ENCODE results near the gene GPSM3.

GPSM3 gene

GRCh38 chr6:32170294-32170693 is 22.1 kb downstream of the GPSM3 start:
- DNase-seq = no peak

DNA sequence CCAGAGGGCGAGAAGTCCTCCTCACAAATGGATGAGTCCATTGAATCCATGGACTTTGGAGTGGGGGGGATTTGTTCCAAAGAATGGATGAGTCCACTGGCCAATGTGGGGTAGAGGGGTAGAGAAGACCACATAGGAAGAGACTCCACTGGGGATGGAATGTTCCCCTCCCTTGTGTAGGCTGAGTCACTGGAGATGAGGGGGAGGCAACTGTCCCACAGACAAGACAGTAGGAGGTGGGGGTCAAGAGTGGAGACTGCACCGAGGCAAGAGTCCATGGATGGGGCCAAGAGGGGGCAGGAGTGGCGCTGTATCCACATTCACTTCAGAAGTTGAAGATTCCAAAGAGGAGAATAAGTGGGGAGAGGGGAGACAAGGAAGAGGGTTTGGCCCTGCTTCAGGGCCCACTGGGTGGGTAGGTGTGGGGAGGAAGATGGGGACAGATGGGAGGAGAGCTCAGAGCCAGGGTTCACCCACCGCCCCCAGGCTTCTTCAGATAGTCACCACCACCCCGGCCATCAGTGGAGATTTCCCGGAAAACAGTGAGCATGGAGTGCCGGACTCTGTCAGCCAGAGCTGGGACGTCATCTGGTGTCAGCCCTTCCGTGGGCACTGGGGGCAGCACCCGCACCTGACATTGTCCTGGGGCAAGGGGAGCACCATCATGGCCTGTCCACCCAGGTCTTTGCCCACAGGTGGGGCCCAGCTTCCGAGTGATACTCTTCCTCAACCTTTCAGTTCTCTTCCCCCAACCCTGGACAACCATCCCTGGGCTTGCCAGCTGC is 23.4 kb downstream of the GPSM3 start:
- DNase-seq = no peak

GRCh38 chr6:32168350-32168749 is 24.1 kb downstream of the GPSM3 start:
- DNase-seq = no peak

DNA sequence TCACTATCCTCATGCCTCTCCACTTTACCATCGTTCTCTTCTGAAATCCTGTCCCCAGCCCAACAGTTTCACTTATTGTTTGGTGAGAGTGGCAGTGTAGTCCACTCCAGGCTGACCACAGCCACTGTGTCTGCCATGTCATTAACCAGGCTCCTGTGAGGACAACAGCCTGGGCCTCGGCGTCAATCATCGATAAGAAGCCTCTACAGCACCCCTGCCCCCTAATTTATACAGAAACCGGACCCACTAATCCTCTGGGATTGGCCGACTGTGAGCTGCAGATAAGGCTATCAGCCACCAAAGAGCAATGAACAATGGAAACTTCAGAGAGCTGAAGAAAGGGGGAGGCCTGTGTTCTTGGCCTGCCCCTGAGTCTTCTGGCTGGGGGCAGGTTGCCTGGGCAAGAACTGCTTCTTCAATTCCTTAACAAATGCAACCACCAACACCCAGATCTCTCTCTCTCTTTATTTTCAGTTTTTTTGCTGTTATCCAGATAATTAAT is 24.6 kb downstream of the GPSM3 start:
- no peak for DNase-seq

- no peak for DNase-seq
These were observed 25.2 kb downstream of the GPSM3 start for GRCh38 chr6:32167154-32167760.

- no peak for DNase-seq
These were observed 25.9 kb downstream of the GPSM3 start for GRCh38 chr6:32166411-32167061.

DNA sequence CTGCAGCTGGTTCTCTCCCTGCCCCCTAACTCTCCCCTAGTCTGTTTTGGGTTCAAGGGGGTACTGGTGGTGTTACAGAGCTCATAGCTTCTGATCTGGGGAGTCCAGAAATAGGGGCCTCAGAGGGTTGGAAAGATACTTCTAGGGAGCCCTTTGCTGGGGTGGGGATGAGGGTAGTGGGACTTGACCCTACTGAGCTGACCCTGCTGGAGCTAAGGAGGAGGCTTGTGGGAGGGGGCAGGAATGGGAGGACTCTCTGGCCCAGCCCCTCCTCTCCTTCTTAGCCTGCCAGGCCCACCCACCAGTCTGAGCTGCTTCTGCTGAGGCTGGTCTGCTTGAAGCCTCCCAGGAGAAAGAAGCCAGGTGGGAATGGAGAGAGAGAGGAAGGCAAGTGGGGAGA is 28.1 kb downstream of the GPSM3 start, which contains the start of gene EGFL8:
Gene EGFL8 (plus strand): TSS at position 301 of the 400 bp plus-strand sequence. CDS start 1,571 bp downstream, outside the sequence.
- no peak for DNase-seq

GRCh38 chr6:32163559-32164258 is 28.7 kb downstream of the GPSM3 start:
- no peak for DNase-seq

GRCh38 chr6:32158052-32158451 is 34.4 kb downstream of the GPSM3 start:
- no peak for DNase-seq

GRCh38 chr6:32156891-32157290 is 35.6 kb downstream of the GPSM3 start:
- no peak for DNase-seq

- DNase-seq = peak; percentile 18
These were observed 37.8 kb downstream of the GPSM3 start for GRCh38 chr6:32154514-32155161.

DNA sequence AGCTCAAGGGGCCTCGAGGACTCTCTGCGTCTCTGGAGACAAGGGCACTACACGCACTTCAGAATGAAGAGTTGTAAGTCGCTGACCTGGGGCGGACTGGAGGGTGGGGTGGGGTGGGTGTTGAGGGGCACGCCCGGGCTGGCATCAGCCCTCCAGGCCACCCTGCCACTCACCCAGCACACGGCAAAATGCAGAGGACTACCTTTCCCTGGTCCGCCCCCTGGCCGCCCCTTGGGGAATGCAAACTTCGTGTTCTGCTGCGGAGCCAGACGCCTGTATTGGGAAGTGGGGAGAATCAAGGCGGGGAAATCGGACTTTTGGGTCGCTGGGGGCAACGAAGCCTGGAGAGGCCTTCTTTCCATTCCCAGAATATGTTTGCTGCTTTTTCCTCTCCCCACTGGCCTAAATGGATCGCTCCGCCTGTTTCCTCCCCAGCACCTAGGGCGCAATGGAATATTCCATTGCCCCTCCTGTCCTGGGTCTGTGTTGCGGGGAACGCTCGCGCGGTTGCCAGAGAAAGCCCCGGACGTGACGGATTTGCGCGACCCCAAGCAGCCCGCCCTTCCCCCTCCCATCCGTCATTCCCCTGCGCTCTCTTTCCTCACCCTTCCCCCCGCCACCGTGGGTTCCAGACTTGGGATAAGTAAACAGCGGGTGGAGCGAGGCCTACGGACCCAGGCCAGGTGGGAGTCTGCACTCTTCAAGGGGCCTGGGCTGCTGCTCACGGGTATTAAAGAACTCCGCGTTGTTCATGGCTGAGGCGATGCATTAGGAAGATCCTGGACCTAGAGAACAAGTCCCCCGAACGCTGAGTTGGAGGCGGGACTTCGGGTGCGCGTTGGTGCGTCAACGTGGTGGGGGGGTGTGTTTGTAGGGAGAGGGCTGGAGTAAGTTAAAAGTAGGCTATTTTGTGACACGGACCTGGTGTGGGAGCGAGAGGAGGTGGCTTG is 38.6 kb downstream of the GPSM3 start, which contains the start of gene PPT2:
Gene PPT2 (plus strand): TSS at position 578 of the 950 bp plus-strand sequence. CDS start 454 bp downstream, outside the sequence.
- peak; percentile 75 for DNase-seq

- DNase-seq = no peak
These were observed 39.5 kb downstream of the GPSM3 start for GRCh38 chr6:32152769-32153563.

- DNase-seq = no peak
These were observed 40.3 kb downstream of the GPSM3 start, which contains the start of gene PRRT1 for GRCh38 chr6:32151863-32152768. Gene PRRT1 (minus strand): TSS chr6:32151939. CDS start chr6:32151827, 112 bp downstream.

- no peak for DNase-seq
These were observed 41.1 kb downstream of the GPSM3 start for GRCh38 chr6:32151181-32151862.

DNA sequence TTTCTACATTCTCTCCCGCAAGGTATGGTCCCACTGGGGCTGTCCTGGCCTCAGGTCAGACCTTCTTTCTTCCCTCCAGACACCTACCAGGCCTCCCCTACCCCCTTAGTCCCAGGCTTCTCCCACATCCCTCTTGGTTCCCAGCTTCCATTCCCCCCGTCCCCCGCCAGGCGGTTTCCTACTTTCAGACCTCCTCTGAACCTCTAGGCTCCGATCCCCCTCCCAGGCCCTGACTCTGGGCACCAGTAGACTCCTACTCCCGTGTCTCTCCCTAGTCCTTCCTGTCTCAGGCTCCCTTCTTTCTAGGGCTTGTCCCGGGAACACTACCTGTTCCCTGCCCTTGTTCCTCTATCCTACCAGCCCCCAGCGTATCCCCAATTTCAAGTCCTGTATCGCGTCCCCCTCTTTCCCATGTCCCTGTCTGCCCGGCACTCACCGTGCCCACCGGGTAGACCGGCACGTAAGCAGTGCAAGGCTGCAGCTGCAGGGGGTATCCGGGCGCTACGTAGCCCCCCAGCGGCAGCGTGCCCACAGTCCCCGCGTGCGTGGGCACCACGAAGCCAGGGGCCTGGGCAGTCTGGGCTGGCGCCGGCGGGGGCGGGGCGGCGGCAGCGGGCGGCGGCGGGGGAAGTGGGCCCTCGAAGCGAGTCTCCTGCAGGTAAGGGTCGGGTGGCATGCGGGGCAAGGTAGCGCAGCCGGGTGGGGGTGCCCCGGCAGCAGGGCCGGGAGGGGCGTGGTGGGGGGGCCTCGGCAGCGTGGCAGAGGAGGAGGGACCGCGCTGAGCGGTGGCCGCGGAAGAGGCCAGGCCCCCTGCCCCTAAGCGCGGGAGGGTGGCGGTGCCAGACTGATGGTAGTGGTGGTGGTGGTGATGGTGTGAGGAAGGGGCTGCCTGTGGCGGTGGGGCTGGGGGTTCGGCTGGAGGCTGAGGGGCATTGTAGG is 42.2 kb downstream of the GPSM3 start:
- no peak for DNase-seq

GRCh38 chr6:32149092-32149755 is 43.2 kb downstream of the GPSM3 start:
- no peak for DNase-seq

Data from GDM1 (cell line).